ENCODE results near the gene ICOS. TPM values are rescaled to one million over a fixed set of nuclear protein-coding genes. Genes with fewer than 3 reads are reported as not detected.
"Not testable (repeated sequence)": the region's sequence is repeated elsewhere in the genome, so short reads cannot be mapped to it uniquely, and the experiment has no call there.

The ICOS gene
- total and polyA plus RNA-seq, 11 donors, result 0.04 to 0.85 (median 0.27) TPM; not detected in 8

DNA sequence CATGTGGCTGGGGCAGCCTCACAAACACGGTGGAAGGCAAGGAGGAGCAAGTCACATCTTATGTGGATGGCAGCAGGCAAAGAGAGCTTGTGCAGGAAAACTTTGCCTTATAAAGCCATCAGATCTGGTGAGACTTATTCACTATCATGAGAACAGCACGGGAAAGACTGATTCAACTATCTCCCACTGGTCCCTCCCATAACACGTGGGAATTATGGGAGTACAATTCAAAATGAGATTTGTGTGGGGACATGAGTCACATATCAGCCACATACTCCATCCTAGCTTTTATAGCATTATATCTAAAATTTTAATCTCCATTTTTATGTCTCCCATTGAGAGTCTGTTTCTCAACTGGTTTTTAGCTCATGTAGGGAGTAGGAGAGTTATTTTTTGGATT is 45.7 kb downstream of the ICOS start:
- intact Hi-C loops (cut with DNase I), result no loop called here
- no peak for ATAC-seq
- Histone ChIP-seq H3K27ac (no peak overlapping the region), H3K36me3 (no peaks in the 10 kb centered on the region), H3K4me1 (peaks cover 0 to 3% (median 0%) of the 10 kb centered on the region in 12 donors), H3K9me3 (peaks cover 0 to 5% (median 0%) of the 10 kb centered on the region in 12 donors), H3K4me3 (no peak overlapping the region), H3K27me3 (no peaks in the 10 kb centered on the region)
- no peak for DNase-seq
- WGBS, 4 donors, result 77 to 88% (median 79%) methylated on average over 3 of the region's 3 CpGs
- TF ChIP-seq, protein P1, sequence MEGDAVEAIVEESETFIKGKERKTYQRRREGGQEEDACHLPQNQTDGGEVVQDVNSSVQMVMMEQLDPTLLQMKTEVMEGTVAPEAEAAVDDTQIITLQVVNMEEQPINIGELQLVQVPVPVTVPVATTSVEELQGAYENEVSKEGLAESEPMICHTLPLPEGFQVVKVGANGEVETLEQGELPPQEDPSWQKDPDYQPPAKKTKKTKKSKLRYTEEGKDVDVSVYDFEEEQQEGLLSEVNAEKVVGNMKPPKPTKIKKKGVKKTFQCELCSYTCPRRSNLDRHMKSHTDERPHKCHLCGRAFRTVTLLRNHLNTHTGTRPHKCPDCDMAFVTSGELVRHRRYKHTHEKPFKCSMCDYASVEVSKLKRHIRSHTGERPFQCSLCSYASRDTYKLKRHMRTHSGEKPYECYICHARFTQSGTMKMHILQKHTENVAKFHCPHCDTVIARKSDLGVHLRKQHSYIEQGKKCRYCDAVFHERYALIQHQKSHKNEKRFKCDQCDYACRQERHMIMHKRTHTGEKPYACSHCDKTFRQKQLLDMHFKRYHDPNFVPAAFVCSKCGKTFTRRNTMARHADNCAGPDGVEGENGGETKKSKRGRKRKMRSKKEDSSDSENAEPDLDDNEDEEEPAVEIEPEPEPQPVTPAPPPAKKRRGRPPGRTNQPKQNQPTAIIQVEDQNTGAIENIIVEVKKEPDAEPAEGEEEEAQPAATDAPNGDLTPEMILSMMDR (IDR thresholded peaks at IDR 0.05), result no peak
- TF ChIP-seq POLR2A (IDR thresholded peaks at IDR 0.05), result no peak

GRCh38 chr2:203983064-203983715 is 46.6 kb downstream of the ICOS start:
- H3K4me1 ChIP-seq, result peaks cover 0 to 10% (median 0%) of the 10 kb centered on the region in 12 donors
- TF ChIP-seq, protein P1 (IDR thresholded peaks at IDR 0.05), result no peak
- TF ChIP-seq POLR2A (IDR thresholded peaks at IDR 0.05), result no peak
- no peaks in the 10 kb centered on the region for H3K27me3 ChIP-seq
- H3K4me3 ChIP-seq, result no peak overlapping the region
- intact Hi-C loops (cut with DNase I), result no loop called here
- no peak for DNase-seq
- WGBS, 4 donors, result 79 to 87% (median 85%) methylated on average over 5 of the region's 5 CpGs
- ATAC-seq, result no peak
- no peak overlapping the region for H3K27ac ChIP-seq
- H3K9me3 ChIP-seq, result peaks cover 0 to 5% (median 0%) of the 10 kb centered on the region in 12 donors
- no peaks in the 10 kb centered on the region for H3K36me3 ChIP-seq

DNA sequence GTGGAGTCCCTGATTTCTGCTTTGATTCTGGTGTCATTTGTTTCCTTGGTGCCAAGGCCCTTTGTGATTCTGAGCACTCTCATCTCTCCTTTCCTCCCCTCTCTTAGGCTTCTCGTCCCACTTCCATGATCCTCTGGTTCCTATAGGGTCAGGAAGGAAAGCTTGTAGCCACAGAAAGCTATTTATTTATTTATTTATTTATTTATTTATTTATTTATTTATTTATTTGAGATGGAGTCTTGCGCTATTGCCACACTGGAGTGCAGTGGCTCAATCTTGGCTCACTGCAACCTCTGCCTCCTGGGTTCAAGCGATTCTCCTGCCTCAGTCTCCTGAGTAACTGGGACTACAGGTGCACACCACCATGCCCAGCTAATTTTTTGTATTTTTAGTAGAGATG is 49.4 kb downstream of the ICOS start:
- DNase-seq; H3K27ac ChIP-seq; intact Hi-C loops (cut with DNase I); H3K4me3 ChIP-seq; H3K9me3 ChIP-seq; ATAC-seq; H3K27me3 ChIP-seq; H3K36me3 ChIP-seq: not testable (repeated sequence)
- H3K4me1 ChIP-seq, result peaks cover 0 to 16% (median 0%) of the 10 kb centered on the region in 12 donors
- 77 to 94% (median 88%) methylated on average over 3 of the region's 3 CpGs for WGBS, 4 donors

GRCh38 chr2:203987959-203988358 is 51.4 kb downstream of the ICOS start:
- 89 to 98% (median 93%) methylated on average over 2 of the region's 2 CpGs for WGBS, 4 donors

More at GRCh38 chr2:203987959-203988358, 51.4 kb downstream of the ICOS start:
- TF ChIP-seq POLR2A (IDR thresholded peaks at IDR 0.05), result no peak
- TF ChIP-seq, protein P1 (IDR thresholded peaks at IDR 0.05), result no peak
- Histone ChIP-seq H3K36me3 (no peaks in the 10 kb centered on the region), H3K4me1 (peaks cover 0 to 26% (median 0%) of the 10 kb centered on the region in 12 donors), H3K4me3 (no peak overlapping the region), H3K27ac (no peak overlapping the region), H3K9me3 (no peaks in the 10 kb centered on the region), H3K27me3 (no peaks in the 10 kb centered on the region)
- intact Hi-C loops (cut with DNase I), result no loop called here
- no peak for ATAC-seq
- no peak for DNase-seq
